Stimulated activated CD4-positive, alpha-beta T cell treated with anti-CD3 and anti-CD28 coated beads, Interleukin-15, amount 100 ng/mL, for 1 hour (primary cell): ENCODE results near the gene ANTXR1.

Experiments
- DNase-seq, 2 donors: peaks; one replicate each; pipeline ENCODE4 v3.0.0-alpha.2; 2020; ENCODE audit warnings: low read depth in 1 of 2, low spot score in 1 of 2

Gene ANTXR1

GRCh38 chr2:69070969-69071368, 58.0 kb downstream of the ANTXR1 start:
- no peak for DNase-seq

- no peak for DNase-seq
Measured at GRCh38 chr2:69073928-69074570, 61.1 kb downstream of the ANTXR1 start.

- no peak for DNase-seq
Measured at GRCh38 chr2:69074918-69075317, 61.9 kb downstream of the ANTXR1 start.

GRCh38 chr2:69075486-69075885, 62.5 kb downstream of the ANTXR1 start:
- DNase-seq = no peak

GRCh38 chr2:69076601-69077000, 63.6 kb downstream of the ANTXR1 start:
- no peak for DNase-seq

GRCh38 chr2:69077252-69077950, 64.4 kb downstream of the ANTXR1 start:
- no peak for DNase-seq

GRCh38 chr2:69080071-69080470, 67.1 kb downstream of the ANTXR1 start:
- DNase-seq = no peak

GRCh38 chr2:69081001-69081580, 68.1 kb downstream of the ANTXR1 start:
- no peak for DNase-seq

- no peak for DNase-seq
Measured at GRCh38 chr2:69081757-69082156, 68.8 kb downstream of the ANTXR1 start.

- DNase-seq = no peak
Measured at GRCh38 chr2:69082430-69082997, 69.5 kb downstream of the ANTXR1 start.

GRCh38 chr2:69083235-69083748, 70.3 kb downstream of the ANTXR1 start:
- no peak for DNase-seq

- no peak for DNase-seq
Measured at GRCh38 chr2:69084492-69084891, 71.5 kb downstream of the ANTXR1 start.

GRCh38 chr2:69086466-69086865, 73.5 kb downstream of the ANTXR1 start:
- no peak for DNase-seq

- DNase-seq = no peak
Measured at GRCh38 chr2:69087211-69087911, 74.4 kb downstream of the ANTXR1 start.

- no peak for DNase-seq
Measured at GRCh38 chr2:69087912-69088240, 74.9 kb downstream of the ANTXR1 start.

- no peak for DNase-seq
Measured at GRCh38 chr2:69088466-69088865, 75.5 kb downstream of the ANTXR1 start.

- DNase-seq = no peak
Measured at GRCh38 chr2:69089266-69089665, 76.3 kb downstream of the ANTXR1 start.

GRCh38 chr2:69089998-69090397, 77.0 kb downstream of the ANTXR1 start:
- DNase-seq = no peak

GRCh38 chr2:69090820-69091219, 77.8 kb downstream of the ANTXR1 start:
- no peak for DNase-seq

GRCh38 chr2:69092857-69093256, 79.9 kb downstream of the ANTXR1 start:
- DNase-seq = no peak

GRCh38 chr2:69095305-69095704, 82.3 kb downstream of the ANTXR1 start:
- no peak for DNase-seq
